Smooth muscle cell (in vitro differentiated cells): ENCODE data around the gene ARHGEF16. TPM values are rescaled to one million over a fixed set of nuclear protein-coding genes. Genes with fewer than 3 reads are reported as not detected.

Experiments
- DNase-seq: peaks from one replicate; lab custom pipeline; 2025; ENCODE audit not compliant: unreplicated experiment; lab: John Stamatoyannopoulos, UW
- H2AFZ ChIP-seq: fragments of 200-600 bp; sonication (generic); 2 replicates; pipeline ENCODE4 v1.6.0; 2016; ENCODE audit warnings: antibody characterized with exemption, low read depth, mild to moderate bottlenecking
- H3F3A ChIP-seq: fragments of 200-600 bp; sonication (generic); 2 replicates; pipeline ENCODE4 v1.6.0; 2017; ENCODE audit warnings: antibody characterized with exemption, low read depth
- H3K27ac ChIP-seq: fragments of 200-600 bp; sonication (generic); 2 replicates; pipeline ENCODE4 v1.5.1; 2016; ENCODE audit warnings: low read depth, mild to moderate bottlenecking
- H3K27me3 ChIP-seq: fragments of 200-600 bp; sonication (generic); 2 replicates; pipeline ENCODE4 v1.6.1; 2016; ENCODE audit warnings: low read depth, mild to moderate bottlenecking
- H3K36me3 ChIP-seq: fragments of 200-600 bp; sonication (generic); 2 replicates; pipeline ENCODE4 v1.5.1; 2016; ENCODE audit warnings: low read depth
- H3K4me1 ChIP-seq: fragments of 200-600 bp; sonication (generic); 2 replicates; pipeline ENCODE4 v1.5.1; 2016; ENCODE audit warnings: low read depth
- H3K4me2 ChIP-seq: fragments of 200-600 bp; sonication (generic); 2 replicates; pipeline ENCODE4 v1.6.0; 2016; ENCODE audit warnings: mild to moderate bottlenecking
- H3K4me3 ChIP-seq: fragments of 200-600 bp; sonication (generic); 2 replicates; pipeline ENCODE4 v1.5.1; 2016; ENCODE audit warnings: mild to moderate bottlenecking
- H3K79me2 ChIP-seq: fragments of 200-600 bp; sonication (generic); 2 replicates; pipeline ENCODE4 v1.6.0; 2016; ENCODE audit warnings: low read depth, mild to moderate bottlenecking
- H3K9ac ChIP-seq: fragments of 200-600 bp; sonication (generic); 2 replicates; pipeline ENCODE4 v1.6.0; 2016; ENCODE audit warnings: low read depth
- H3K9me3 ChIP-seq: fragments of 200-600 bp; sonication (generic); replicated peaks from 2 replicates; pipeline ENCODE4 v1.5.1; 2016; ENCODE audit warnings: low read depth
- H4K20me1 ChIP-seq: fragments of 200-600 bp; sonication (generic); 2 replicates; pipeline ENCODE4 v1.6.0; 2016; ENCODE audit warnings: low read depth
- whole genome bisulfite sequencing: methylation state at CpG from one replicate; pipeline ENCODE4 v1.1.7; 2016; ENCODE audit warnings: low lambda C conversion rate; 5-methylcytosine and 5-hydroxymethylcytosine counted together
- polyA plus RNA-seq: library from polyadenylated mRNA; unstranded; fragments of >200 nt; fragmentation: Nextera tagmentation; extraction: Ambion mirVana; gene quantifications from 2 replicates; pipeline ENCODE4 v1.2.1, GENCODE V29; 2016
- total RNA-seq: library from RNA; depleted of rRNA; stranded (reverse); fragments of >200 nt; gene quantifications from 2 replicates; pipeline ENCODE4 v1.2.3, GENCODE V29; 2014
- TF ChIP-seq, protein P1 (sequence below): fragments of 200-600 bp; sonication (generic); IDR thresholded peaks from 2 replicates; pipeline ENCODE4 v1.5.1; 2017; ENCODE audit warnings: borderline replicate concordance, mild to moderate bottlenecking, antibody characterized with exemption; ENCODE audit not compliant: insufficient read depth, poor library complexity, severe bottlenecking

The ARHGEF16 gene
- total and polyA plus RNA-seq, 2 experiments from 2014 or later = 4.6 to 6.9 TPM

DNA sequence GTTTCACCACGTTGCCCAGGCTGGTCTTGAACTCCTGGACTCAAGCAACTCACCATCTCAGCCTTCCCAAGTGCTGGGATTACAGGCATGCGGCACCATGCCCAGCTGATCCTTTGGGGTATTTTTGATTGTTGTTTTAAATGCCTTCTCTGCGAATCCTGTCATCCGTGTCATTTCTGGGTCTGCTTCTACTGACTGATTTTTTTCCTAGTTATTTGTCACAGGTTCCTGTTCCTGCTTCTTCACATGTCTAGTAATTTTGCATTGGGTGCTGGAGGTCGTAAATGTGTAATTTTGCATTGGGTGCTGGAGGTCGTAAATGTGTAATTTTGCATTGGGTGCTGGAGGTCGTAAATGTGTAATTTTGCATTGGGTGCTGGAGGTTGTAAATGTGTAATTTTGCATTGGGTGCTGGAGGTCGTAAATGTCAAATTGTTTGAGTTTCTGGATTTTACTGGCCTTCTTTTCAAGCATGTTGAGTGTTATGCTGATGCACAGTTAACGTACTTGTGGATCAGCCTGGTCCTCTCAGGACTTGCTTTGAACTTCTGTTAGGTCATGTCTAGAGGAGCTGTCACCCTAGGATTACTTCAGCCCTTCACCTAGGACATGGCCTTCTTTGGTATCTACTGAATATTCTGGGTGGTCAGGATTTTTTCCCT lies 4.1 kb upstream of the ARHGEF16 start:
- no peak for DNase-seq

DNA sequence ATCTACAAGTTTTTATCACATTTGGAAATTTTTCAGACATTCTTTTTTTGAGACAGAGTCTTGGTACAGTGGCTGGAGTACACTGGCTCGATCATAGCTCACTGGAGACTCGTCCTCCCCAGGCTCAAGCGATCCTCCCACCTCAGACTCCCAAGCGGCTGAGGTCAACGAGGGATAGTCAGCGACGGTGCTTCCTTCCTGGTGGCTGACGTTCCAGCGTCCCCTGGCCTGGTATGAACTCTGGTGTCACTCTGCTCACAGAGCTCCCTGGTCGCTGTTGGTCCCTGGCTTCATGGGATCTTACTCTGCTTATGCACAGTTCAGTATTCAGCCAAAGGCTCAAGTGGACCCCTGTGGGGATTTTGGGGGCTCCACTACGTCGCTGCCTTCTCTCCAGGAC lies 3.5 kb upstream of the ARHGEF16 start:
- WGBS = 86% methylated on average over 12 of the region's 12 CpGs

More for the DNA sequence above, 4.1 kb upstream of the ARHGEF16 start:
- WGBS = 76% methylated on average over 9 of the region's 9 CpGs
- Histone ChIP-seq H3K27ac (no peak overlapping the region), H3K9me3 (no peaks in the 10 kb centered on the region), H3K79me2 (no peaks in the 10 kb centered on the region), H3K36me3 (no peaks in the 10 kb centered on the region), H3K9ac (no peak overlapping the region), H3K4me2 (no peak overlapping the region), H4K20me1 (no peaks in the 10 kb centered on the region), H2AFZ (no peak overlapping the region), H3F3A (peaks cover 2% of the 10 kb centered on the region), H3K27me3 (no peaks in the 10 kb centered on the region), H3K4me3 (no peak overlapping the region), H3K4me1 (no peaks in the 10 kb centered on the region)
- TF ChIP-seq, protein P1, sequence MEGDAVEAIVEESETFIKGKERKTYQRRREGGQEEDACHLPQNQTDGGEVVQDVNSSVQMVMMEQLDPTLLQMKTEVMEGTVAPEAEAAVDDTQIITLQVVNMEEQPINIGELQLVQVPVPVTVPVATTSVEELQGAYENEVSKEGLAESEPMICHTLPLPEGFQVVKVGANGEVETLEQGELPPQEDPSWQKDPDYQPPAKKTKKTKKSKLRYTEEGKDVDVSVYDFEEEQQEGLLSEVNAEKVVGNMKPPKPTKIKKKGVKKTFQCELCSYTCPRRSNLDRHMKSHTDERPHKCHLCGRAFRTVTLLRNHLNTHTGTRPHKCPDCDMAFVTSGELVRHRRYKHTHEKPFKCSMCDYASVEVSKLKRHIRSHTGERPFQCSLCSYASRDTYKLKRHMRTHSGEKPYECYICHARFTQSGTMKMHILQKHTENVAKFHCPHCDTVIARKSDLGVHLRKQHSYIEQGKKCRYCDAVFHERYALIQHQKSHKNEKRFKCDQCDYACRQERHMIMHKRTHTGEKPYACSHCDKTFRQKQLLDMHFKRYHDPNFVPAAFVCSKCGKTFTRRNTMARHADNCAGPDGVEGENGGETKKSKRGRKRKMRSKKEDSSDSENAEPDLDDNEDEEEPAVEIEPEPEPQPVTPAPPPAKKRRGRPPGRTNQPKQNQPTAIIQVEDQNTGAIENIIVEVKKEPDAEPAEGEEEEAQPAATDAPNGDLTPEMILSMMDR = no peak

DNA sequence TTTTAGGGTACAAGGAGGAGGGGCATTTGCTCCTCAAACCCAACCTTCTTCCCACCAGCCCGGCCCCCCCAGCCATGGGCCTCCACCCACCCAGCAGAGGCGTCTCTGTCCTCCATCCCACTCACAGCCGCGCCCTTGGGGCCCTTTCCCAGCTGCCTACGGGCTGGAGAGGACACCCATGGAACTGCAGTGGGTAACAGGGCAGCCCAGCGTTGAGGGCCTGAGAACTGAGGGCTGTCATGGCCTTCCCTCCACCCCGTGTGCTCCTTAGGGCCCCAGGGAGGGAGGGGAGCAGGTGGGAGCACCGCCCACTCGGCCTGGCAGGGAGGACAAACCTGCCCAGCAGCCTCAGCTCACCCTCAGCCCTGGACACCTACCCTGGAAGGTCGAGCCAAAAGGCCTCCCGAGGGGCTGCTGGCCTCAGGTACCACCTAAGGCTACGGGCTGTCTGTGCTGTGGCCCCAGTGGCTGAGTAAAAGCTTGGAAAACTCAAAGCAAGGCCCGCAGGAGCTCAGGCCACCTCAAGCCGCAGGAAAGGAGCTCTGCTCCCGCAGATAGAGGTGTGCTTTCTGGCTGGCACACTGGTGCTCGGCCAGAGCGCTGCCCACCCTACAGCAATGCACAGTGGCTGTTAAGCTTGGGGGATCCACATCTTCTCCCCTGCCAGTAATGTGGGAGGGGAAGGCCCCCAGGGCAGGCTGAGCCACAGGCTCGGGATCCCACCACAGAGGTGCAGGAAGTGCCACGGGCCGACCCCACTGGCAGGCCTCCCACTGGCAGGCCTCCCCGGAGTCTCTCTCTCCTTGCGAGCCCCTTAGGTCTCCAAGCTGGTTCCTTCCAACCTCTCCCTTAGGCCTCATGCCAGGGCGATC lies 2.2 kb upstream of the ARHGEF16 start:
- no peaks in the 10 kb centered on the region for H3K9me3 ChIP-seq
- 88% methylated on average over 23 of the region's 23 CpGs for WGBS
- H2AFZ ChIP-seq = no peak overlapping the region
- H3K27me3 ChIP-seq = no peaks in the 10 kb centered on the region
- H3F3A ChIP-seq = peaks cover 5% of the 10 kb centered on the region
- H3K27ac ChIP-seq = no peak overlapping the region
- no peak overlapping the region for H3K4me3 ChIP-seq
- no peaks in the 10 kb centered on the region for H3K79me2 ChIP-seq
- H3K9ac ChIP-seq = no peak overlapping the region
- no peaks in the 10 kb centered on the region for H4K20me1 ChIP-seq
- H3K4me2 ChIP-seq = no peak overlapping the region
- no peaks in the 10 kb centered on the region for H3K4me1 ChIP-seq
- no peaks in the 10 kb centered on the region for H3K36me3 ChIP-seq
- DNase-seq = no peak
- TF ChIP-seq, protein P1 = no peak

More for the DNA sequence above, 3.5 kb upstream of the ARHGEF16 start:
- Histone ChIP-seq H3K4me1 (no peaks in the 10 kb centered on the region), H4K20me1 (no peaks in the 10 kb centered on the region), H3F3A (peaks cover 2% of the 10 kb centered on the region), H3K27me3 (no peaks in the 10 kb centered on the region), H3K36me3 (no peaks in the 10 kb centered on the region), H2AFZ (no peak overlapping the region), H3K9ac (no peak overlapping the region), H3K4me3 (no peak overlapping the region), H3K9me3 (no peaks in the 10 kb centered on the region), H3K27ac (no peak overlapping the region), H3K79me2 (no peaks in the 10 kb centered on the region), H3K4me2 (no peak overlapping the region)
- TF ChIP-seq, protein P1 = no peak
- DNase-seq = no peak
